ENCODE results near the gene FAM221A. TPM values are rescaled to one million over a fixed set of nuclear protein-coding genes. Genes with fewer than 3 reads are reported as not detected.

The FAM221A gene
- 1.0 and 1.3 TPM in 2 replicates for total RNA-seq

GRCh38 chr7:23679898-23680413 lies at the start of gene FAM221A:
TSS of gene FAM221A (plus strand) at chr7:23680199. CDS start at chr7:23680219, 20 bp downstream.

GRCh38 chr7:23710000-23710399 lies 30.0 kb downstream of the FAM221A start, which contains the start of gene STK31:
TSS of gene STK31 (plus strand) at chr7:23710219. CDS start at chr7:23710286, 67 bp downstream.

Other genes starting within 250 kb of the FAM221A start
- gene IGF2BP3, start 209.7 kb upstream of the FAM221A start, total RNA-seq: 36.0 and 38.2 TPM in 2 replicates
- 19.0 and 20.3 TPM in 2 replicates for gene TRA2A, start 148.2 kb upstream of the FAM221A start, total RNA-seq
- gene CCDC126, start 82.8 kb upstream of the FAM221A start, total RNA-seq: 2.8 and 2.9 TPM in 2 replicates
- gene STK31, start 30.0 kb downstream of the FAM221A start, total RNA-seq: not detected in 2 replicates

Measured in bronchus fibroblast of lung (primary cell).